GM18519 (cell line): ENCODE data around the gene ADCY10.
"Not testable (repeated sequence)": the region's sequence is repeated elsewhere in the genome, so short reads cannot be mapped to it uniquely, and the experiment has no call there.

Experiments used
- ATAC-seq: cut with Tn5 transposase; IDR thresholded peaks from one replicate; pipeline ENCODE4 v1.9.1; 2021; ENCODE audit warnings: mild to moderate bottlenecking, moderate library complexity; ENCODE audit not compliant: unreplicated experiment, low FRiP score

Gene ADCY10

DNA sequence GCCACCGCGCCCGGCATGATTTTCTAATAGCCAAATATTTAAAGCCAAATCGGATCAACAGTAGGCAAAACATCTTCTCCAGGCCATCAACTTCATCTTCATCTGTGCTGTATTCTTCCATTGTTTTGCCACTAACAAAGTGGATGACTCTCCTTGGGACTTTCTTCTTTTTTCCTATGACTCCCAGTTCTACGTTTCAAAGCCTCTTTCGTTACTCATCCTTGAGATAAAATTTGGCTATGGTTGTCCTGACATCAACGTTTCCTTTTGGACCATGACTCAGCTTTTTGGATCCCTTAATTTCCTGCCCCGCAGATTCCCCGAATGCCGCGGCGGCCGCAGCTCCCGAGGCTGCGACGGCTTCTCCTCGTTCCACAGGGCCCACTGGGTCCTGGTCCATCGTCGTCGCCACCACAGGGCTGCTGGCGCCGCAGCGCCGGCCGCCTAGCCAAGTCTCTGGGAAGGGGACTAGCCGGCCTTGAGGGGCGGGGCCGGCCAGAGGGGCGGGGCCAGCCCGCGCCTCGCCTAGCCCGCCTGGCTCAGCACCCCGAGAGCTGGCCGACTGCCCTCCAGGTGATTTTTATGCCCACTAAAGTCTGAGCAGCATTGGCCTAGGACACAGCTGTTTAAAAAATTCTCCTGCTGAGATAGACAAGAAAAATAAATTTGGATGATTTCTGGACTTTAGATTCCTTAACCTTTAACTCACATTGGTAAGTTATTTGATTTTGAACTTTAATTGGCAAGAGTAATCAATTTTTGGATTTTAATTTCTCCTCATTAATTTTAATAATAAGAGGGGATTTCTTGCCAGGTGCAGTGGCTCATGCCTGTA, 93.9 kb downstream of the ADCY10 start:
- ATAC-seq, result no peak

DNA sequence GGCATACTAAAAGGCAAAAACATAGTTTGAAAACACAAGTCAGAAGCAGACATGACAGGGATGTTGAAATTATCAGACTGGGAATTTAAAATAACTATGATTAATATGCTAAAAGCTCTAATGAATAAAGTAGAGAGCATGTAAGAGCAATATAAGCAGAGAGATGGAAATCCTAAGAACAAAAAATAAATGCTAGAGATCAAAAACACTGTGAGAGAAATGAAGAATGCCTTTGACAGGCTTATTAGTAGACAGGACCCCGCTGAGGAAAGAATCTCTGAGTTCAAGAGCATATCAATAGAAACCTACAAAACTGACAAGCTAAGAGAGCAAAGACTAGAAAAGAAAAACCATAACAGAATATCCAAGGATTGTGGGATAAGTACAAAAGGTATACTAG, 98.3 kb downstream of the ADCY10 start:
- ATAC-seq, result no peak

DNA sequence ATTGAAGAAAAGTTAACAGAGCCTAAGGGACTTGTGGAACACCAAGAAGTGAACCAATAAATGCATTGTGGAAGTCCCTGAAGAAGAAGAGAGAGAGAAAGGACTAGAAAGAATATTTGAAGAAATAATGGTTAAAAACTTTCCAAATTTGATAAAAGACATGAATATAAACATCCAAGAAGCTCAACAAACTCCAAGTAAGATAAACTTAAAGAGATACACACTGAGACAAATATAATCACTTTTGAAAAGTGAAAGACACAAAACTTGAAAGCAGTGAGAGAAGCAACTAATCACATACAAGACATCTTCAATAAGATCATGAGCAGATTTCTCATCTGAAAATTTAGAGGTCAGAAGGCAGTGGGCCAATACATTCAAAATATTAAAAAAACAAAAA, 101.0 kb downstream of the ADCY10 start:
- no peak for ATAC-seq

DNA sequence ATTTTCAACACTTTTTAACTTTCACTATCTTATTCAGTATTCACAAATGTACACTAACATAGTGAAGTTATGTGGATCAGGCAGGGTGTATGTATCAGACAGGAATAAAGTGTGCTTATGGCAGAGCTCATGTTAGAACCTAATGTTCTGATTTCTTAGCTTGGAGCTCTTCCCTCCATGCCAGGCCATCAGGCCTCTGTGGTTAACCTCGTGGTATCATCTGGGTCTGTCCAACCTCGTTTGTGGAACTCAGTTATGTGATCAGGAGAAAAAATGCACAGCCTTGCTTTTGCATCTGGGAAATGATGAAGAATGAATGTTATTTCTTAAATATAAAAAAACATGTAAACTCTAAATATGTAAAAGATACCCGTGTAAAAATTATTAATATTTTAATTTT, 105.2 kb downstream of the ADCY10 start:
- no peak for ATAC-seq

DNA sequence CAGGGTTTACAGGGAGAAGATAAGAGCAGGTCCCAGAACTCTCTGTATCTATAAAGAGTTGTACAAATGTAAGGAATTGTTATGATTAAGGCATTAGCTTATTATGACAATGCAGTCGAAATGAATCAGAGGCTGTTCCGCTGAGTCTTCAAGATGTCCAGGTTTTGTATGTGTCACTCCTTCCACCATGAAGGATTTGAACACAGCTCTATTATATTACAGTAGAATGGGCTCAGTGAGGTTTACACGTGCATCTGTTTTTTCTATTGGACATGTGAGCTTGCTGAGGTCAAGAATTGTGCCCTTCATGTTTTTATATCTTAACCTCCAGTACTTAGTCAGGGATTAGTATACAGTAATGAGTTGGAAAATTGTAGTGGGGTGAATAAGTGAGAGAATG, 105.8 kb downstream of the ADCY10 start:
- no peak for ATAC-seq

DNA sequence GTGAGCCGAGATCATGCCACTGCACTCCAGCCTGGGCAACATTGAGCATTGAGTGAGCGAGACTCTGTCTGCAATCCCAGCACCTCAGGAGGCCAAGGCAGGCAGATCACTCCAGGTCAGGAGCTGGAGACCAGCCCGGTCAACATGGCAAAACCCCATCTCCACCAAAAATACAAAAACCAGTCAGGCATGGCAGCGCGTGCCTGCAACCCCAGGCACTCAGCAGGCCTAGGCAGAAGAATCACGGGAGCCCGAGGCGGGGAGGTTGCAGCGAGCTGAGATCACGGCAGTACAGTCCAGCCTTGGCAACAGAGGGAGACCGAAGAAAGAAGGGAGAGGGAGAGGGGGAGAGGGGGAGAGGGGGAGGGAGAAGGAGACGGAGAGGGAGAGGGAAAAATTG, 107.3 kb downstream of the ADCY10 start:
- not testable (repeated sequence) for ATAC-seq

DNA sequence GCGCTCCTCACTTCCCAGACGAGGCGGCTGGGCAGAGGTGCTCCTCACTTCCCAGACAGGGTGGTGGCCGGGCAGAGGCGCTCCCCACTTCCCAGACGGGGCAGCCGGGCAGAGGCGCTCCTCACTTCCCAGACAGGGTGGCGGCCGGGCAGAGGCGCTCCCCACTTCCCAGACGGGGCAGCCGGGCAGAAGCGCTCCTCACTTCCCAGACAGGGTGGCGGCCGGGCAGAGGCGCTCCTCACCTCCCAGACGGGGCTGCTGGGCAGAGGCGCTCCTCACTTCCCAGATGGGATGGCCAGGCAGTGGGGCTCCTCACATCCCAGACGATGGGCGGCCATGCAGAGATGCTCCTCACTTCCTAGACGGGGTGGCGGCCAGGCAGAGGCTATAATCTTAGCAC, 107.7 kb downstream of the ADCY10 start:
- ATAC-seq, result not testable (repeated sequence)

DNA sequence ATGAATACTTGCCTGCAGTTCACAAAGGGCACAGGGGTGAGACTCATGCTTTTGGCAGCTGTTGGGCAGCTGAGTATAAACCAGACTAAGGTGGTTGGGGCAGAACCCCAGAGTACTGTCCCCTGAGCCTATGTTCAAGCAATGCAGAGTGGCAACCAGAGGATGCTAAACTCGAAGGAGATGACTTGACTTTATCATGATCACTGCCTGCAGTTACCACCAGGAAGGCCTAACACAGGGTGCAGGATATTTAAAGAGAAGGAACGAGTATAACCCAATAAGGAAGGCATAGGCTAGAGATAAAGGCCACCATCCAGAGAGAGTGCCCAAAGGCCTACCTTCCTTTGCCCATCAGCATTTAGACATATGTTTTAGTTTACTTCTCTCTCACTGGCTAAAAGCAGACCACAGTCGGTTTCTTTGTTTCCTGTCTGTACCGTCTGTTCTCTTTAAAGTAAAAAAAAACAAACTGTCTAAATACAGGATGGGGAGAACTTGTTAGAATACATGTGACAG, 108.8 kb downstream of the ADCY10 start:
- no peak for ATAC-seq

DNA sequence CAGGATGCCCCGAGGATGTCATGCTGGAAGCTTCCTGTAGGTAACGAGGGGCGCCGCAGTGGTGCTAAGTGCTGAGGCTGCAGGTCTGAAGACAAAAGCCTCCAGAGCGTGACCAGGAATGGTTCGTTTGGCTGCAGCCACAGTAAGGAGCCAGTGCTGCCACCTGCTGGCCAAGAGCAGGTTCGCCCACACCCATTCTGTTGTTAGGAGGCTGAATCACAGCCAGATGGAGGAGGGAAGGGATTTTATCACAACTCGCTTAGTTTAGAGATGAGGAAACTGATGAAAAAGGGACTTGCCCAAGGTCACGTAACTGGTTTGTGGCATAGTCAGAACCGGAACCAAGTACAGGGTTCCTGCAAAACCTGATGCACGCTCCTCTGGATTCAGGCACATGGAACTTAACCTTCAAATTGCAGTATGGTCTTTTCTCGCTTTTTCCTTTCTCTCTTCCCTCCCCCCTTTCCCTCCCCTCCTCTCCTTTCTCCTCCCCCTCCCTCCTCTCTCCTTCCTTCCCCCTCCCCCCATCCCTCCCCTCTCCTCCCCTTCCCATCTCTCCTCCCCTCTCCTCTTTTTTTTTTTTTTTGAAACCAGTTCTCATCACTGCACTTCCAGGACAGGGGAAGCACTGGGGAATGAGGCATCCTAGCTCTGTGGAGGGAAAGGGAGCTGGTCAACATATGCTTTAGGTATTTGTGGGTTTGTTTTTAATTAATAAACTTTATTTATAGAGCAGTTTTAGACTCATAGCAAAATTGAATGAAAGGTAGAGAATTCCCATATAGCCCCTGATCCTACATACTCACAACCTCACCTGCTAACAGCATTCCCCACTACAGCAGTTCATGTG, 110.4 kb downstream of the ADCY10 start:
- ATAC-seq, result peak; percentile 83

DNA sequence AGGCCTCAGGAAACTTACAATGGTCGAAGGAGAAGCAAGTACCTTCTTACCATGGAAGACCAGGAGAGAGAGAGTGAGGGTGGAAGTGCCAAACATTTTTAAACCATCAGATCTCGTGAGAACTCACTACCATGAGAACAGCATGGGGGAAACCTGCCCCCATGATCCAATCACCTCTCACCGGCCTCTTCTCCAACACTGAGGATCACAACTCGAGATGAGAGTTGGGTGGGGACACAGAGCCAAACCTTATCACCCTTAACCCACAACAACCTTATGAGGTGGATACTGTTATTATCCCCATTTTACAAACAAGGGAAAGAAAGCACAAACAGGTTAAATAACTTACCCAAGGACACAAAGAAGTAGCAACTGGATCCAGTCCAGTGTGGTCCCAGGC, 111.7 kb downstream of the ADCY10 start:
- ATAC-seq, result no peak

DNA sequence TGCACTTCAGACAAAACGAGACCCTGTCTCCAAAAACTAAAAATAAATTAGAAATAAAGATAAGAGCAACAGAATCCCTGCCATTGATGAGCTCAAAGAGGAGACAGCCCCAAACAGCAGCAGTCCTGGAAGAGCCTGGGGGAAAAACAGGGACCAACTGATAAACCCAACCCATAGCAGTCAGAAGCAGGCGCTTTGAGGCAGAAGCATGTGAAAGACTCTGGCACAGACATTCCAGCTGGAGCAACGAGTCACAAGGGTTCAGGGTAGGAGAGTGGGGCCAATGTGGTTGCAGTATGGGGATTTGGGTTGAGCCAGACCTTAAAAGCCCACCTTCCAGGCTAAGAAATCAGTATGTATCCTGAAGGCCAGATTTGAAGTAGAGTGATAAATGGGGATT, 113.7 kb downstream of the ADCY10 start:
- no peak for ATAC-seq

DNA sequence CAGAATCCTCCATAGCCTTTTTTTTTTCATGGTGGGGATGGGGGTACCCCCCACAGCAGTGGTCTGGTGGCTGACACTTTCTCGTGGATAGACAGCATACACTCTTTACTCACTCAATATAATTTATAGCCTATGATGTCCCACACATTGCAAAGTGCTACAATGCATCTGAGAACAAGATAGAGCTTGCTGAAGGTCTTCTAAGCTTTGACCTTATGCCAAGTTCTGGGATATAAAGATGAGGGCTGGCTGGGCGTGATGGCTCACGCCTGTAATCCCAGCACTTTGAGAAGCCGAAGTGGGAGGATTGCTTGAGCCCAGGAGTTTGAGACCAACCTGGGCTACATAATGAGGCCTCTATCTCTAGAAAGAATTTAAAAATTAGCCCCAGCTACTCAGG, 114.2 kb downstream of the ADCY10 start:
- no peak for ATAC-seq

DNA sequence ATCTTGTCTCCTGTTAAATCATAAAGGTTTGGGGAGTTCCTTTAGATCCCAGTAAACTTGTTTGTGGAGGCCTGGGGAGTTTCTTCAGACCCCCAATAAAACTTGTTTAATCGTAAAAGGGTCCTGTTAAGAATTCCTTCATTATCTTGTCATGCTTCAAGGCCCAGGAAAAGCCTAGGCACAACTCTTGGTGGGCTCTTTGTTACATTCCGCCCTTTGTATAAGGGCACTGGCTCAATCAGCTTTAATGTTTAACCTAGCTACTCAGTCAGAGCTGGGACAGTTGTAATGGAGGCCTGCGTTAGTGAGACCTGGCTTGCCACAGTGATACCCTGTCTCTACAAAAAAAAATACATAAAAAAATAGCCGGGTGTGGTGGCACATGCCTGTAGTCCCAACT, 115.0 kb downstream of the ADCY10 start:
- ATAC-seq, result no peak

DNA sequence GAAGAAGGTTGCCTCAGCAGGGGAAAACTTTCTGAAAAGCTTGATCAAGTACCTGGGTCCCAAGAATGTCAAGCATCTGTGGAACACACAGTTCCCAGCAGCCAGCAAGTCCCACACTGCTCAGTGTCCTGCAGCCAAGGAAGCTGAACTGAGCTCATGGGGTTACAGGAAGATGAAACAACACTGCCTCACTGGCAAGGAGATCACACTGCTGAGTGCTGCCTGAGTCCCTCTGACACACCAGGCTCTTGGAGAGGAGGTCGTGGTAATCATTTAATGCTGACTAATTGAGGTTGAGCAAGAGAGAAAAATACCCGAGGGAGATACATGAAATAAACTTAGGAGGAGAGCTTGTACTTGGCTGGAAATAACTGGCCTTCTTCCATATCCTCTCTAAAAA, 116.9 kb downstream of the ADCY10 start:
- no peak for ATAC-seq

DNA sequence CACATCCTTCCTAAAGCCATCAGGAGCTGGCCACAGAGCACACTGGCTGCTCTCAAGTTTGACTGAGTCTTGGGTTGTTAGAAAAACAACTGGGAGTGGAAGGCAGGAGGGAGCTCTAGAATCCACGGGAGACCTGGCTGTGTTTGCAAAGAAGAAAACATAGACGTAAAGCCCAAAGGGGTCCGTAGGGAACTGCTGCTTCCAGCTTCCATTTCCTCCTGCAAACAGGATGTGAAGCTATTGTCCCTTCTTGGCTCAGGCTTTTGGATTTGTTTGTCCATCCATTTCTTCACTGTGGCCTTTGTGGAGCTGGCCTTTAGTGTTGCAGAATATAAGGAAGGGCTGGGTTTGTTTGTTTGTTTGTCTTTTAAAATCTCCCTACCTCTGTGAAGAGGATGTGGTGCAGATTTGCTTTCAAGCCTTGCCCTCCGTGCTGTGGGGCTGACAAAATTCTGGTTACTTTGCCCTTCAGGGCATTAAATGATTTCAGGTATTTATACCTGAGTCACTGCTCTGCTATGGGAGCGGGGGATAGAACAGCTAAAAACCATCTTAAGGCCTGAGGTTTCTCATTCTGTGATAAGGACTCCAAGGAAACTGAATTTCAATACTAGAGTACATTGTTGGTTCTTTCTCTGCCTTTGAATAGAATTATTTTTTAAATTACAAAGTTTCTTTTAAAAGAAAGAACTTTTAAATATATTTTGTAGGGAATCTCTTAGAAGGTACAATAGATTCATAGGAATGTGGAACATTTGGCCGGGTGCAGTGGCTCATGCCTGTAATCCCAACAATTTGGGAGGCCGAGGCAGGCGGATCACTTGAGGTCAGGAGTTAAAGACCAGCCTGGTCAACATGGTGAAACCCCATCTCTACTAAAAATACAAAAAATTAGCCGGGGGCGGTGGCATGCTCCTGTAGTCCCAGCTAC, 117.9 kb downstream of the ADCY10 start:
- no peak for ATAC-seq

DNA sequence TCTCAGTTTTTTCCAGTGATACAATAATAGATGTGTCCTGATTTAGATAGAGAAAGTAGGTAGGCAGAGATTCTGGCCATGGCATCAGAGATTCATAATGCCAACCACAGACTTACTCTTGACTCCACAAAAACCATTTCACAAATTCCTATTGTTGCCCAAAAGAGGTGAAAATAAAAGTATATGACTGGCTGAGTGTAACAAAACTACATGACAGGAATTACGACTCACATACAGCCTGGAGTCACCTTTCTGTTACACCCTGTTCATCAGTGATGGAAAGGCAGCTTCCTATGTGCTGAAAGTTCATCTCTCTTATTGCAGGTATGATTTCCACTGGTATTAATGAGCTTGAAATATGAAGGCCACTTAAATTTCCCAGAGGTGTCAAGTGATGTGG, 119.9 kb downstream of the ADCY10 start:
- ATAC-seq, result no peak

DNA sequence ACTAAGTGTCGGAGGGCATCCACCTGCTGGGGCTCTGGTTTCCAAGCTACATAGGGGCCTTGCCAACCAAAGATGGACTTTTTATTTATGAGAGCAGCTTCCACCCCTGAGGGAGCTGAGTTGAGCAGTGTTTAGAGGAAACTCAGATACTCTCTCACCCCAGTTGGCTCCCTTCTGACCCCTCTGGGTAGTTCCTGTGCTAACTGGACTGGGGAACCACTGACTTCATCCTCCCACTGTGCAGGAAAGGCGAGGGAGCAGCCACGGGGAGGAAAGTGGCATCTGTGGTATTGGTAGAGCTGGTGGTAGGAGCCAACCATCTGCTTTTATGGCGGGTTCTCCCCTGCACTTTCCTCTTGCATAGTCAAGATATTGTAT, 121.8 kb downstream of the ADCY10 start:
- no peak for ATAC-seq

DNA sequence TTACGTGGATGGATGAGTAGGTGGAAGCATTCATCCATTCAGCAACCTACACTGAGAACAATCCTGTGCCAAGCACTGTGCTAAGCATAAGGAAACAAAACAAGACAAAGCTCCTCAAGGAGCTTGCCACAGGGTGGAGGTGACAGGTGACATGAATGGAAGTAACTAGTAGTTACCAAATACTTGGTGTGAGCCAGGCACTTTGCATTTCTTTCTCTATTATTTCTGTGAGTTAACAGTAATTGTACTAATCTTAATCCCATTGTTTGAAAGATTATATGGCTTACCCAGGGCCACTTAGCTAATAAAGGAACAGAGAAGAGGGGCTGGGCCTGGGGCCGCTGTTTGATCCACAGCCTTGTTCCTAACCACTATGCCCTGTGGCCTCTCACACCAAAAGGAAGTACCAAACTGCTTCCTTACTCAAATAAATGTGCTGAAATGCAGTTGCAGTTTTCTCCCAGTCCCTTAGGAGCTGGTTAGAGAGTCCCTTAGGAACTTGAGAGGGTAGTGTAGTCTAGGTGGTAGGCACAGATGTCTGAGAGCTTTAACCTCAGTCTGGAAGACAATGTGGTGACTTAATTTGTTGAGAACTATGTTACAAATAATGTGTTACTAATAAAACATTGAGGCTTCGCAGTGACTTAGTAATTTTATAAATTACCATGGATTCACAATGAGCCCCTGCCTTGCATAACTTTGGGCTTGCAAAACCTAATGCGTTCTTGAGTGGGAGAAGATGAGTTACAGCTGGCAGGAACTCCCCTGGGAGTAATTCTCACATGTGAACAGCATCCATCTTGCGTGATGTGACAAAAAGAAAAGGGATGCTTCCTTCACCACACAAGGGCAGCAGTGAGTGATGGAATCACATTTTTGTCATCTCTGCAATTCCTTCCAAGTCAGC, 122.4 kb downstream of the ADCY10 start:
- no peak for ATAC-seq

DNA sequence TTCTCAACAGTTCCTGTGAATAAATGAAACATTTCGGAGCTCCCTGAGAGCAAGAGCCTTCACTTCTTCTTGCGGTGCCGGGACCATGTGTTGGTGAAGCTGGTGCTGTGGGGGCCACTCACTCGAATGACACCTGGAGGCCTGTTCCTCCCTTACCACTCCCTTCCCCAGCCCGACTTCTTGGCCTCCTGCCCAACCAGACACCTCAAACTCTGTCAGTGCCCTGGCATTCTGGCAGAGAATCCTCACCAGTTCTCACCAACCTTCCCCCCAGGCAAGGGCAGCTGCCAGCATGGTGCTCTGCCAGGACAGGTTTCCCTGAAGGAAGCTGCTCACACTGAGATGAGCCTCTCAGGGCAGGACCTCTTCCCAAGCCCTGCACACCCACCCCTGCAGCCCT, 123.8 kb downstream of the ADCY10 start:
- ATAC-seq, result no peak

DNA sequence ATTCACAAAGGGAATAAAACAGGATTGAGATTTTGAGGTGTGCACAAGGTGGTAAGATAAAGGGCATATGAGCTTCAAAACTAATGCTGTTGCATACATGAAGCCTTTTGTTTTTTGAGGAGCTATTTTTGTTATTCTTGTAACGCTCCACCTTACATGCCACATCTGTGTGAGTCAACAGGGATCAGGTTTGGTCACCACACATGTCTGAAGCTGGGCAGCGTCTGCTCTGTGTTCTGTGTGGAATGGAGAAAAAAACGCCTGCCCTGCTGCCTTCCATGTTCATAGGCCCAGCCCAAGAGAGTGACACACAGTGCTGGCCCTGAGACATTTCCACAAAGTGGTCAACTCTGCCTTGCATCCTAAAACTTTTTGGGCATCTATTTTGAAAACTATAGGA, 124.4 kb downstream of the ADCY10 start:
- ATAC-seq, result no peak
